Fibroblast of villous mesenchyme (primary cell): ENCODE measurements around the gene RTL10. TPM values are rescaled to one million over a fixed set of nuclear protein-coding genes. Genes with fewer than 3 reads are reported as not detected.
"Not testable (repeated sequence)": the region's sequence is repeated elsewhere in the genome, so short reads cannot be mapped to it uniquely, and the experiment has no call there.

Experiments
- DNase-seq: peaks from one replicate; pipeline ENCODE4 v3.0.0-alpha.2; 2010; ENCODE audit warnings: low read depth
- H3K4me3 ChIP-seq: 2 replicates; pipeline ENCODE4 v1.5.1; 2011; ENCODE audit warnings: low read depth, mild to moderate bottlenecking, low read length
- CTCF ChIP-seq: IDR thresholded peaks from 2 replicates; pipeline ENCODE4 v1.5.1; 2012; ENCODE audit warnings: low read depth, mild to moderate bottlenecking, low read length; ENCODE audit not compliant: insufficient read depth
- total RNA-seq: library from RNA; depleted of rRNA; stranded (reverse); fragments of >200 nt; gene quantifications from 2 replicates; pipeline ENCODE4 v1.2.3, GENCODE V29; 2012

Gene RTL10
- total RNA-seq, 1 donor, result 15.1 TPM

- TF ChIP-seq CTCF, result no peak
- no peak overlapping the region for H3K4me3 ChIP-seq
- no peak for DNase-seq
Measured at GRCh38 chr22:19884161-19884953, 29.7 kb upstream of the RTL10 start.

GRCh38 chr22:19883446-19883845 is 28.8 kb upstream of the RTL10 start:
- not testable (repeated sequence) for DNase-seq, H3K4me3 ChIP-seq

- no peak for DNase-seq
- H3K4me3 ChIP-seq, result no peak overlapping the region
- no peak for TF ChIP-seq CTCF
Measured at GRCh38 chr22:19882446-19883381, 28.0 kb upstream of the RTL10 start.

GRCh38 chr22:19880786-19881569 is 26.3 kb upstream of the RTL10 start:
- peak; percentile 93 for DNase-seq
- no peak overlapping the region for H3K4me3 ChIP-seq
- TF ChIP-seq CTCF, result no peak

GRCh38 chr22:19879992-19880785 is 25.5 kb upstream of the RTL10 start:
- H3K4me3 ChIP-seq, result no peak overlapping the region
- no peak for TF ChIP-seq CTCF
- no peak for DNase-seq

- H3K4me3 ChIP-seq, result no peak overlapping the region
- TF ChIP-seq CTCF, result no peak
- DNase-seq, result no peak
Measured at GRCh38 chr22:19879643-19879991, 24.9 kb upstream of the RTL10 start.
